Mesendoderm (in vitro differentiated cells): ENCODE results near the gene SOCS6.
A peak's percentile ranks its signal among the peaks of the same experiment; 100 is the strongest.
"Not testable (repeated sequence)": the region's sequence is repeated elsewhere in the genome, so short reads cannot be mapped to it uniquely, and the experiment has no call there.

Source experiments
- DNase-seq: peaks from one replicate; pipeline ENCODE4 v3.0.0; 2013
- H2AK5ac ChIP-seq: 2 replicates; pipeline ENCODE4 v1.6.1; 2013; ENCODE audit warnings: low read length, inconsistent platforms
- H2BK120ac ChIP-seq: 2 replicates; pipeline ENCODE4 v1.6.1; 2013; ENCODE audit warnings: low read depth, mild to moderate bottlenecking, low read length, moderate library complexity, mixed read lengths
- H2BK15ac ChIP-seq: replicated peaks from 2 replicates; pipeline ENCODE4 v1.6.1; 2013; ENCODE audit warnings: low read depth, mild to moderate bottlenecking, moderate library complexity
- H2BK5ac ChIP-seq: 2 replicates; pipeline ENCODE4 v1.6.1; 2013; ENCODE audit warnings: low read length, inconsistent platforms
- H3K18ac ChIP-seq: 2 replicates; pipeline ENCODE4 v1.6.1; 2013; ENCODE audit warnings: mild to moderate bottlenecking, low read length, mixed read lengths
- H3K23ac ChIP-seq: one replicate; pipeline ENCODE4 v1.6.1; 2013; ENCODE audit warnings: low read length
- H3K27ac ChIP-seq: 2 replicates; pipeline ENCODE4 v1.5.1; 2013; ENCODE audit warnings: low read depth, mild to moderate bottlenecking, inconsistent platforms, low read length, moderate library complexity
- H3K27me3 ChIP-seq: 2 replicates; pipeline ENCODE4 v1.6.1; 2013; ENCODE audit warnings: low read length, control low read depth, mild to moderate bottlenecking, inconsistent platforms; ENCODE audit not compliant: insufficient read depth, poor library complexity
- H3K36me3 ChIP-seq: 2 replicates; pipeline ENCODE4 v1.6.1; 2013; ENCODE audit warnings: low read length, inconsistent platforms; ENCODE audit not compliant: control insufficient read depth, insufficient read depth
- H3K4ac ChIP-seq: one replicate; pipeline ENCODE4 v1.6.1; 2013; ENCODE audit warnings: low read depth, mild to moderate bottlenecking, low read length, moderate library complexity
- H3K4me1 ChIP-seq: 2 replicates; pipeline ENCODE4 v1.6.1; 2013; ENCODE audit warnings: low read depth, low read length, inconsistent platforms; ENCODE audit not compliant: control insufficient read depth
- H3K4me2 ChIP-seq: 2 replicates; pipeline ENCODE4 v1.6.1; 2013; ENCODE audit warnings: low read length
- H3K4me3 ChIP-seq: 2 replicates; pipeline ENCODE4 v1.5.1; 2013; ENCODE audit warnings: mild to moderate bottlenecking, low read length
- H3K56ac ChIP-seq: one replicate; pipeline ENCODE4 v1.6.1; 2013; ENCODE audit warnings: low read length
- H3K79me1 ChIP-seq: 2 replicates; pipeline ENCODE4 v1.6.1; 2013; ENCODE audit warnings: low read length, inconsistent platforms
- H3K79me2 ChIP-seq: 2 replicates; pipeline ENCODE4 v1.6.1; 2013; ENCODE audit warnings: mild to moderate bottlenecking, low read length; ENCODE audit not compliant: control insufficient read depth, insufficient read depth
- H3K9ac ChIP-seq: 2 replicates; pipeline ENCODE4 v1.6.1; 2013; ENCODE audit warnings: low read length, inconsistent platforms
- H4K5ac ChIP-seq: one replicate; pipeline ENCODE4 v1.6.1; 2013; ENCODE audit warnings: low read length
- H4K8ac ChIP-seq: one replicate; pipeline ENCODE4 v1.6.1; 2013; ENCODE audit warnings: low read depth, mild to moderate bottlenecking, control low read depth, low read length, moderate library complexity
- WGBS: extraction: QIAGEN DNeasy Blood & Tissue Kit; methylation state at CpG from one replicate; pipeline ENCODE4 v1.1.7; 2013; ENCODE audit warnings: low lambda C conversion rate, missing lambda C conversion rate; ENCODE audit not compliant: insufficient coverage; ENCODE audit errors: extremely low coverage; 5-methylcytosine and 5-hydroxymethylcytosine counted together

SOCS6 gene

DNA sequence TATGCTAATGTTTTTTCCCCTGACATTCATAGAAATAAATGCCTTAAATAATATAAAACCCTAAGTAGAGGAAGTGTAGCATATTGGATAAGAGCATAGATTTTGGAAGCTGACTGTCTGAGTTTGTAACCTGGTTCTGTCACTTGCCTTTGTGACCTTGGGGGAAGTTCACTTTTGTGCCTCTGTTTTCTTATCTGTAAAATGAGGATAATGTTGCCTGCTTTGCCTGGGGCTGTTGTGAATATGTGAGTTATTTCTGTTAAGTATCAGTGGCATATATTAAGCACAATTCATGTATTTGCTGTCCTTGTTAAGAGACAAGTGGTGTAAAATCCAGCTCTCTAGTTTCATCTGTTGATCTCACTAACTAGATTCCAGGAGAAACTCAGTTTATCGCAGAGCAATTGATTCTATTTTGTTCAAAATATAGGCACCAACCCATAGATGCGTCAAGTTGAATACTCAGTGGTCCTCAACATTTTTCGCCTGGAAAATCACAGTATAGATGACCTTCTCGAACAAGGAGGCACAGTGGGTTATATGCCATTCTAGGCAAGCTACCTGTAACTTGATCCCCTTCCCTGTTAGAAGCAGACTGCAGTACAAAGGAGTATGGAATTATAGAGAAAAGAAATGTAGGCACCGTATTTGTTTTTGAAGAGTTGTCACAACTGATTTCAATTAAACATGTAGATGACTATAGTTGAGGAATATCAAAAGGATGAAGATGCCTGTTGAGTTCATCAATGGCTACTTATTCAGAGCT, 67.0 kb downstream of the SOCS6 start:
- no peak overlapping the region for H3K27ac ChIP-seq
- no peak overlapping the region for H4K8ac ChIP-seq
- no CpG with 5 or more reads among the region's 5 CpGs for WGBS
- no peak overlapping the region for H3K23ac ChIP-seq
- no peak overlapping the region for H3K4me2 ChIP-seq
- H2AK5ac ChIP-seq: no peak overlapping the region
- H3K27me3 ChIP-seq: no peaks in the 10 kb centered on the region
- no peak overlapping the region for H2BK120ac ChIP-seq
- H3K9ac ChIP-seq: no peak overlapping the region
- DNase-seq: no peak
- H3K4me1 ChIP-seq: no peaks in the 10 kb centered on the region
- no peak overlapping the region for H3K56ac ChIP-seq
- no peak overlapping the region for H3K4me3 ChIP-seq
- no peak overlapping the region for H3K18ac ChIP-seq
- no peaks in the 10 kb centered on the region for H3K79me1 ChIP-seq
- H3K36me3 ChIP-seq: no peaks in the 10 kb centered on the region
- H2BK15ac ChIP-seq: no peak overlapping the region
- H2BK5ac ChIP-seq: no peak overlapping the region
- H4K5ac ChIP-seq: no peak overlapping the region
- H3K79me2 ChIP-seq: no peaks in the 10 kb centered on the region
- H3K4ac ChIP-seq: no peak overlapping the region

DNA sequence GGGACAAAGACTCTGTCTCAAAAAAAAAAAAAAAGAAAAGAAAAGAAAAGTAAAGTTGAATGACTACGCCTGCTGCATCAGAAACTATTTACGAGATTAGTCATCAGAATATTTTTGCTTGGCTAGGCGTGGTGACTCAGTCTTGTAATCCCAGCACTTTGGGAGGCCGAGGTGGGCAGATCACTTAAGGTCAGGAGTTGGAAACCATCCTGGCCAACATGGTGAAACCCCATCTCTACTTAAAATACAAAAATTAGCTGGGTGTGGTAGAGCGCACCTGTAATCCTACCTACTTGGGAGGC, 69.2 kb downstream of the SOCS6 start:
- not testable (repeated sequence) for H3K4me2 ChIP-seq, H3K79me2 ChIP-seq, H3K18ac ChIP-seq, H3K36me3 ChIP-seq, H2BK15ac ChIP-seq, H4K5ac ChIP-seq, H3K27ac ChIP-seq, H3K56ac ChIP-seq, H3K79me1 ChIP-seq, H3K27me3 ChIP-seq, DNase-seq, H2BK5ac ChIP-seq, H3K4me3 ChIP-seq, H3K9ac ChIP-seq, H3K23ac ChIP-seq, H3K4me1 ChIP-seq, H2BK120ac ChIP-seq, H2AK5ac ChIP-seq, H4K8ac ChIP-seq, H3K4ac ChIP-seq
- WGBS: no CpG with 5 or more reads among the region's 5 CpGs

DNA sequence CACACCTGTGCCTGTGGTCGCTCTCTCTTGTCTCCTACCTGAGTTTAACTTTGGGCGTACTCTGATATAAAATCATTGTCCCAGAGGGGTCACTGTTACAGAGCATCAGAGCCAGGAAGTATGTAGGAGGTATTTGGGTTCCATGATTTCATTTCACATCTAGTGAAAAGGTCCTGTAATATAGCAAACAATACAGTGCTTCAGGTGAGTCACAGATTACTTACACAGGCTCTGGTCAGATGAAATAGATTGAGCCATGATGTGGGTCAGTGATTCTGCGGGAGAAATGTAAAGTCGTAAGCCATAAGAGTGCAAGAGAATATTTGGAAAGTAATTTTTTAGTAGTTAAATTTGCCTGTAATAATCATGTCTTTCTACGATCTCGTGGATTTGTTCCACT, 70.2 kb downstream of the SOCS6 start:
- no peak overlapping the region for H2BK5ac ChIP-seq
- H3K18ac ChIP-seq: no peak overlapping the region
- no peak overlapping the region for H4K8ac ChIP-seq
- no peak overlapping the region for H3K4me3 ChIP-seq
- H3K4me1 ChIP-seq: peaks cover 2% of the 10 kb centered on the region
- H3K36me3 ChIP-seq: no peaks in the 10 kb centered on the region
- no peak overlapping the region for H3K9ac ChIP-seq
- H3K79me1 ChIP-seq: no peaks in the 10 kb centered on the region
- 100% methylated on average over 2 of the region's 6 CpGs for WGBS
- no peak overlapping the region for H4K5ac ChIP-seq
- no peak overlapping the region for H3K56ac ChIP-seq
- no peak overlapping the region for H2BK15ac ChIP-seq
- no peak overlapping the region for H3K4me2 ChIP-seq
- H3K4ac ChIP-seq: no peak overlapping the region
- no peak overlapping the region for H2BK120ac ChIP-seq
- DNase-seq: no peak
- no peak overlapping the region for H3K23ac ChIP-seq
- H3K27ac ChIP-seq: no peak overlapping the region
- H2AK5ac ChIP-seq: no peak overlapping the region
- no peaks in the 10 kb centered on the region for H3K79me2 ChIP-seq
- H3K27me3 ChIP-seq: no peaks in the 10 kb centered on the region

DNA sequence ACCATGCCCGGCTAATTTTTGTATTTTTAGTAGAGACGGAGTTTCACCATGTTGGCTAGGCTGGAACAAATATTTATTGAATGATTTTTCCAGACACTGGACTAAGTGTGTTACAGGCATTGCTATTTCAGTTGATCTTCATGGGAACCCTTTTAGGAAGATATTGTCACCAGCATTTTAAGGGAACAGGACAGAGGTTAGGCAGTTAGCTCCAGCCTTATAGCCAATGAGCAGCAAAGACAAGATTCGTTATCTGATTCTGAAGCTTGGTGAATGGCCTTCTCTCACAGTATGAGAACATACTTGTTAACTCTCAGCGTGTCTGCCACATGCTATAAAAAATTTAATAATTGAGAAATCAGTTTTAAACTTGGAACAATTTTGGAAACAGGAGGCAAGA, 73.4 kb downstream of the SOCS6 start:
- no CpG with 5 or more reads among the region's 4 CpGs for WGBS
- Histone ChIP-seq H3K4me1 (peaks cover 15% of the 10 kb centered on the region), H3K79me2 (no peaks in the 10 kb centered on the region), H2BK5ac (no peak overlapping the region), H3K56ac (no peak overlapping the region), H3K4ac (no peak overlapping the region), H2AK5ac (no peak overlapping the region), H3K18ac (no peak overlapping the region), H3K27me3 (no peaks in the 10 kb centered on the region), H4K8ac (no peak overlapping the region), H3K23ac (no peak overlapping the region), H2BK120ac (no peak overlapping the region), H3K27ac (no peak overlapping the region), H3K4me3 (no peak overlapping the region), H2BK15ac (no peak overlapping the region), H3K36me3 (no peaks in the 10 kb centered on the region), H3K79me1 (no peaks in the 10 kb centered on the region), H3K9ac (no peak overlapping the region), H3K4me2 (no peak overlapping the region), H4K5ac (no peak overlapping the region)
- no peak for DNase-seq

DNA sequence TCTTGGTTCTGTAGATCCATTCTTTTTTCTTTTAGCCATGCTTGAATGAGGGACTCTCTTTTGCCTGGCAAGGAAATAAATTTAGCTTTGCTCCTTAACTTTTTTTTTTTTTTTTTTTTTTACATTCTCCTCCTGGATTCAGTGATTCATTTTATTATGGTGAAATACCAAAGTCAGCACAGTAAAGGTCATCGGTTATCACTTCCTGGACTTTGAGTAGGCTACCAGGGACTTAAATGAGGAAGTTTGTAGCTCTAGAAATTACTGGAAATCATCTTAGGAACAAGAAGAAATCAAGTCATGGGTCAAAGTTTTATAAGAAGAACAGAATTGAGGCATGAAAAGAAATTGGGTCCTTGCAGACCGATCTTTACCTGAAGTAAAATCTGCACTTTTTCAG, 75.0 kb downstream of the SOCS6 start:
- no peak overlapping the region for H3K4ac ChIP-seq
- no peak for DNase-seq

DNA sequence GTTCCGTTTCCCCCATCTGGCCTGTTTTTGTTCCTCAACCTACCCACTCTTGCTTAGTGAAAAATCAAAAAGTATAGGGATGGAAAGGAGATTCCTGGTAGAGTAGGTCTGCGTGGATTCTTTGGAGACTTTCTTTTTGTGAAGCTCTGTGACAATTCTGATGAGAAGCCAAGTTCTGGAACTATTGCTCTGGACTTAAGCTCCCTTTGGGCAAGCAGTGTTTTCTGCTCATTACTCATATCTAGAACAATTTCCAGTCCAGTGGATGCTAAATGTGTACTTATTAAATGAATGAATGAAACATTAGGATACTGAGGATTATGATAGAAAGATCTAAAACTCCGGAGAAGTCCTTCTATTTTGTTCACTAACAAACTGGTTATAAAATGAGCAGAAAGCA, 76.5 kb downstream of the SOCS6 start:
- Histone ChIP-seq H3K9ac (no peak overlapping the region), H4K5ac (no peak overlapping the region), H3K79me1 (no peaks in the 10 kb centered on the region), H3K18ac (peak overlapping the region; percentile 91), H3K4me1 (peaks cover 15% of the 10 kb centered on the region), H2BK120ac (peak overlapping the region; percentile 86), H3K27me3 (no peaks in the 10 kb centered on the region), H2AK5ac (peak overlapping the region; percentile 87), H3K27ac (peak overlapping the region; percentile 95), H3K79me2 (no peaks in the 10 kb centered on the region), H3K56ac (peak overlapping the region; percentile 76), H3K4me2 (no peak overlapping the region), H2BK5ac (peak overlapping the region; percentile 86), H3K4me3 (no peak overlapping the region), H2BK15ac (peak overlapping the region; percentile 79), H3K23ac (no peak overlapping the region), H3K36me3 (no peaks in the 10 kb centered on the region), H3K4ac (peak overlapping the region; percentile 71), H4K8ac (no peak overlapping the region)
- WGBS: no CpG with 5 or more reads among the region's 3 CpGs
- DNase-seq: no peak

More for the DNA sequence above, 75.0 kb downstream of the SOCS6 start:
- no peak overlapping the region for H3K4me3 ChIP-seq
- no peaks in the 10 kb centered on the region for H3K27me3 ChIP-seq
- no peaks in the 10 kb centered on the region for H3K79me2 ChIP-seq
- H3K79me1 ChIP-seq: no peaks in the 10 kb centered on the region
- no peak overlapping the region for H3K27ac ChIP-seq
- no peak overlapping the region for H4K8ac ChIP-seq
- peak overlapping the region; percentile 57 for H2BK15ac ChIP-seq
- no peak overlapping the region for H4K5ac ChIP-seq
- no peak overlapping the region for H2AK5ac ChIP-seq
- H3K56ac ChIP-seq: no peak overlapping the region
- H3K9ac ChIP-seq: no peak overlapping the region
- H2BK5ac ChIP-seq: no peak overlapping the region
- no CpG with 5 or more reads among the region's 2 CpGs for WGBS
- H3K4me1 ChIP-seq: peaks cover 15% of the 10 kb centered on the region
- H3K36me3 ChIP-seq: no peaks in the 10 kb centered on the region
- H2BK120ac ChIP-seq: no peak overlapping the region
- no peak overlapping the region for H3K4me2 ChIP-seq
- H3K23ac ChIP-seq: no peak overlapping the region
- no peak overlapping the region for H3K18ac ChIP-seq
